HG02610 (cell line): ENCODE measurements around the gene CNTN4.

Experiments
- ATAC-seq: cut with Tn5 transposase; IDR thresholded peaks from one replicate; pipeline ENCODE4 v1.9.1; 2021; ENCODE audit warnings: mild to moderate bottlenecking, moderate library complexity; ENCODE audit not compliant: unreplicated experiment

Gene CNTN4

GRCh38 chr3:2568929-2569328 lies 470.3 kb downstream of the CNTN4 start:
- no peak for ATAC-seq

DNA sequence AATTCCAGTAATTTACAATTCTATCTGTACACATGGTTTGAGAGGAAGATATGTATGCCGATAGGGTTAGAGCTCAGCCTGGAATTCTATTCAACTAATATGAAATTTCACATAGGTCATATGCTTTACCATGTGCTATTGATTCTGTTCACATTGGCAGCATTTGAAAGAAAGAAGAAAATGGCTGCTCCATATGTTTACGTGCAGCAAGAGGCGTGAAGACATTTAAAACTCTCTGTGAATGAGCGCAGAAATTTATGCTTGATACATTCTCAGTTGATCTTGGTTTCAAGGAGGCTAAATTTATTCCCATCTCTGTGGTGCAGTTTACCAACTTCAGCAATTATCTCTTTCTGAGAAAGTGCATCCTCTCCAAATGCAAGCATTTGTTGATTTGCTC lies 478.9 kb downstream of the CNTN4 start:
- ATAC-seq, result no peak

DNA sequence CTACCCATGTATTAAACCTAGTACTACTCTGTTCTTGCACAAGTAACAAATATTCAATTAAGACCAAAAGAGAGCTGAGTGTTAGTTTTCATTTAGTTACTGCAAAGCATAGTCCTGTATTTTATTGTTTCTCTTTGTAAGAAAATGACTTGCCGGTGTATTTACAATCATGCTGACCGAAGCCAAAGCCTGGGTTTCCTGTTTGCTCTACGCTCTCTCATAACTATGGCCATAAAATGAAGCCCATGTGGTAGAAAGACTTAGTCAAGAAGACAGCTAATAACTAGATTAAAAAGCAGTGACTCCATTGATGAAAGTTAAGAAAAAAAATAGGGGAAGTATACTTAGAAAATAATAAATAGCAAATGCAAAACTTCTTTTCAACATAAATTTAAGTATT lies 479.9 kb downstream of the CNTN4 start:
- no peak for ATAC-seq

GRCh38 chr3:2579206-2579605 lies 480.5 kb downstream of the CNTN4 start:
- no peak for ATAC-seq

DNA sequence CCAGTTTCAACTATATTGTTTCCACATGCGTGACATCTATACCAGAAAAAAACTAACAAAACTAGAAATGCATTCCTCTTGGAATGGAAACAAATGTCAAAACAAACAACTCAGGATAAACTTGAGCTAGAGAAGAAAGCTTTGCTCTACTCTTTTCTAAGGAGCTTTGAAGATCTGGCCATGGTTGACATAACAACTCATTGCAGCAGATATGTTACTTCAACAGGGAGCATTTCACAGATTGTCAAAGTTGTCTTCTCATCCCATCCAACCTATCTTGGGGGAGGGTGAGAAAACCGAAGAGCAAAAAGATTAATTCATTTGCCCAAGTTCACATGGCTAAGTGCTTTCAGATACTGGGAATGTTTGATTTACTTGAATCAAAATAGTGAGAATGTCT lies 484.4 kb downstream of the CNTN4 start:
- ATAC-seq, result no peak

GRCh38 chr3:2589336-2589969 lies 490.8 kb downstream of the CNTN4 start:
- ATAC-seq, result no peak

GRCh38 chr3:2595486-2595885 lies 496.8 kb downstream of the CNTN4 start:
- no peak for ATAC-seq

- ATAC-seq, result no peak
Observed at GRCh38 chr3:2597615-2598014, 498.9 kb downstream of the CNTN4 start.

DNA sequence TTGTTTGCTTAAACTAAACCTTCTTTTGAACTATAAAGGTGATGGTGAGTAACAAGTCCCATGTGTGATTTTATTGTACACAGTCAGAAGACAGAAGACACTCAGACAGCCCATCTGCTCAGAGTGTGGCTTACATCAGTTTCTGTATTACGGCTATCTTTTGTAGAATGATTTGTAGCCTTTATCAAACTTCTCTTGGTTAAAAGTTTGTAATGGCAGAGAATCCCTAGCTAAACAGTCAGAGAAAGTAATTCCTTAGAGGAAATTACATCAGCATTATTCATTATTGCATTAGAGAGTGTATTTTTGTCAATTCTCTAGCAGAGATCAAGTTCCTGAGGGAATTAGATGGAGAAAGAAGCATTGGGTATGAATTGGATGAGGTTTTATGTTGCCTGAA lies 500.8 kb downstream of the CNTN4 start:
- ATAC-seq, result no peak

GRCh38 chr3:2603692-2604289 lies 505.1 kb downstream of the CNTN4 start:
- ATAC-seq, result no peak

- no peak for ATAC-seq
Observed at GRCh38 chr3:2614578-2614977, 515.9 kb downstream of the CNTN4 start.

DNA sequence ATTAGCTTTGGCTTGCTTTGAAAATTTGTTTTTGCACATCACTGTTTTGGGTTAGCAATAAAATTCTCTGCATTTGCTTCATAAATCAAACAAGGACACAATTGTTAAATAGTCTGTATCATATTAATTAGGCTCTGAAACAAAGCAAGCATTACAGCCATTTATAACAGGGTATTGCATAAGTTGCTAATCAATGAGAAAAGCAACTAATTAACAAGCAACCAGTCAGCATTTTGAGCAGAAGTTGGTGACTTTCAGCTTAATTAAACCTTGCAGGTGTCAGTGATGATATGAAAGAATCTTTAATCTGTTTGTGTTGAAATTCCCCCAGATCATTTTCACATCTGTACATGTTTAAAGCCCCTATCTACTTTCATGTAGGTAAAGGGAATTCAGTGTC lies 516.4 kb downstream of the CNTN4 start:
- no peak for ATAC-seq

- no peak for ATAC-seq
Observed at GRCh38 chr3:2623436-2623835, 524.8 kb downstream of the CNTN4 start.

DNA sequence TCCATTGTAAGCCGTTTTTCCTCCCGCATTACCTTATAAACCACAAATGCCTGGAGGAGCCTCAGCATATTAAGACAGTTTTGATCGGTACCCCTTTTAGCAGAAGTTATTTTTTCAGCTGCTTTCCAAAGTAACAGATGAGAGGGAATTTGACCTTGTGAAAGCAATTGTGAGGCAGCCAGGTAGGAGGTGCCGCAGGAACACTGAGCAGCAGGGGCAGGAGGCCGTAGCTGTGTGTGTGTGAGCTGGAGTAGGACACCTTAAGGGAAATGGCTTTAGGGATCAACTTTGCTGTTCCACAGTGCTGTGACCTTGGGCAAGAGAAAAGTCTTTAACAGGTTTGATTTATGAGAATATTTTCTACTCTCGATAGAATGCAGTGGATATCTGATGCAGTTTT lies 529.5 kb downstream of the CNTN4 start:
- no peak for ATAC-seq

DNA sequence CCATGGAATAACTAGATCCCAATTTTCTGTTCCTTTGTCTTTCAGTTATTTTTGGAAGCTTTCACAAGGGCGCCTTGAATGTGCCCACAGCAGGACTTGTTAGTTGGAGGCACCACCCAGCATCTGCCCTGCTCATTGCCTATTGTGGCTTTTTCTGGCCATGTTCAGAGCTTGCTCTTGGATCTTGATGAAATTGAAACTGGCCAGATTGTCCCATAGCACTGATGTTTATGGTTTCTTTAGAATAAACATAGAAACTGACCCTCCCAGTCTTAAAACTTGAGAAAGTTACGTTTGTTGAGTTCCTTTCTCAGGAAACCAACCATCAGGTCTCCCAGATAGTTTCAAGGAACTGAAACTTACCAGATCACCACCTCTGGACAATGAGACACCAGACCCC lies 536.8 kb downstream of the CNTN4 start:
- no peak for ATAC-seq

- no peak for ATAC-seq
Observed at GRCh38 chr3:2643606-2644005, 544.9 kb downstream of the CNTN4 start.

DNA sequence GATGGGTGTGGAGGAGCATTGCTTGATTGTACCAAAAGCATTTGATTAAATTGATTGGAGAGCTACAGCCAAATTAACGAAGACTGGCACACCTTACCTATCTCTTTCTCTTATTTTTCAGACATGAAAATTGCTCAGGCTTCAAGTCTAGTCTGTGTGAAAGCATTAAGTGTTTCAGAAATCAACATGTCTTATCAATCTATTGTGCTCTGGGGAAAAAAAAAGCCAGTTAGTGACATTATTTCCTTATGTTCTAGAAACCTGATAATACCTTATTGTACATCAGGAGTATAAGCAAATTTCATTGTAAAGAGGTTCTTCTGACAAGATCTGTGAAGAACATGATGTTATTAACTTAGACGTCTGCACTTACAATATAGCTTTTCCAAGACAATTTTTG lies 546.3 kb downstream of the CNTN4 start:
- no peak for ATAC-seq

- no peak for ATAC-seq
Observed at GRCh38 chr3:2650746-2651145, 552.1 kb downstream of the CNTN4 start.

GRCh38 chr3:2652386-2652785 lies 553.7 kb downstream of the CNTN4 start:
- no peak for ATAC-seq

- no peak for ATAC-seq
Observed at GRCh38 chr3:2653706-2654105, 555.0 kb downstream of the CNTN4 start.

DNA sequence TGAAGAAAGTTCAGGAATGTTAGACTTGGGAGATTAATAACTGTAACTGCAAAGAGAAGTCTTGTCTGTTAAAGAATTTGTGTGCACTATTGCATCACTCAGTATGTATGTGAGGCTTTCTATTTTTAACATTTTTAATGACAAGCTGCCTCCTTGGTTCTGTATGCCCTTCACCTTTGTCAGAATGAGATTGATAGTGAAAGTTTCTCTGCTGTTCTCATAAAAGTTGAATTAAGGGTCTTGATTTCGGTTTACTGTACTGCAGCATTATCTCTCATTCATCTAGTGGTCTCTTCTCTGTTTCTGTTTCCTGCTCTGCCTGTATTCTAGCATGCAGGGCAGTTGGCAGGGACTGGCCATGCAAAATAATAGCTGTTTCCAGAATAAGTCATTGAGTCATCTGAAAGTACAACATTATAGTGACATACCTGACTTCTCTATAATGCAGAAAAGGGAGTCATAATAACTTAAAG lies 556.6 kb downstream of the CNTN4 start:
- ATAC-seq, result no peak

DNA sequence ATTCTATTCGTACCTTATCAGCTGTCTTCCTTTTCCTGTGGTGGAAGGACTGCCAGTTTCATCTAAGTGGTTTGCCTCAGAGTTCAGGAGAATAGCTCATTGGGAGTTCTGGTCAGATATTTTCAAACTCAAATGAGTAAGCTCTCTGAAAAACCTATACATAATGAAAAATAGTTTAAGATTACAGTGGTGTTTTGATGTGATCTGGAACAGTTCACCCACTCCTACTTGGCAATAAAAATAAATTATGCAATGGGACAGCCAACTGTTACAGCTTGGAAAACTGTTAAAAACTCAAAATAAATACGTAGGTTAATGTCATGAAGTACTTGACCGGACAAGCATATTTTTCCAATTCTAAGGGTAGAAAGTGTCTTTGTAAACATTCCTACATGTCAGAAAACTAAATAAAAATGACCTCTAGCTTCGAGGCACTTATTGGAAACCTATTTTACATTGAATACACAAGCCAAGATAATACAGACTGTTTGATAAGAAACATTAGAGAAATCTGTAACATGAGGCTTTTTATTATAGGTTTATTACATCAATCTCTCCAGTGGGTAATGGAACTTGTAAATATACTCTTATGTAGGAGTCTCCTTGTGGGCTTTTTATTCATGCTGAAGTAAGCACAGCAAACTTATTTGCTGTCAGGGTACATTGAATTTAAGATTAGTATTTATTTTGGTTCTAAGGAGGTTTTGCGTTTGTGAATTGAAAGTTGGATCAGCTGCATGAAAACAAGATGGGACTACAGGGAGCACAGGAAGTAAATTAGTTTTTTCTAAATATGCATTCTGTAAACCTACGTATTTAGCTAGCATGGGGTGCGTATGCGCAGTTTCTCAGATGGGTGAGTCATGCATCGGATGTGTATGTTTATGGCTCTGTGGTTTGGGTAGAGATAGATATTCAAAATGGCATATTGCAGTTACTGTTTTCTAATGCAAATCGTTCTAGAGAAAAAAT lies 558.4 kb downstream of the CNTN4 start:
- no peak for ATAC-seq
